Neural progenitor cell (in vitro differentiated cells): Measurements from ENCODE around the gene REXO1. TPM values are rescaled to one million over a fixed set of nuclear protein-coding genes. Genes with fewer than 3 reads are reported as not detected.
A peak's percentile ranks its signal among the peaks of the same experiment; 100 is the strongest.

Experiments used
- DNase-seq: peaks from one replicate; pipeline ENCODE4 v3.0.0-alpha.2; 2016; ENCODE audit warnings: low spot score
- H2AFZ ChIP-seq: fragments of 200-600 bp; sonication (generic); replicated peaks from 2 replicates; pipeline ENCODE4 v1.6.1; 2016; ENCODE audit warnings: antibody characterized with exemption
- H3F3A ChIP-seq: fragments of 200-600 bp; sonication (generic); 2 replicates; pipeline ENCODE4 v1.6.1; 2016; ENCODE audit warnings: antibody characterized with exemption, low read depth
- H3K27ac ChIP-seq: fragments of 200-600 bp; sonication (generic); 2 replicates; pipeline ENCODE4 v1.5.1; 2016; ENCODE audit warnings: mild to moderate bottlenecking
- H3K27me3 ChIP-seq: fragments of 200-600 bp; sonication (generic); 2 replicates; pipeline ENCODE4 v1.6.1; 2016; ENCODE audit warnings: mild to moderate bottlenecking, moderate library complexity
- H3K36me3 ChIP-seq: fragments of 200-600 bp; sonication (generic); 2 replicates; pipeline ENCODE4 v1.5.1; 2016
- H3K4me1 ChIP-seq: fragments of 200-600 bp; sonication (generic); 2 replicates; pipeline ENCODE4 v1.6.1; 2016; ENCODE audit warnings: mixed run types
- H3K4me2 ChIP-seq: fragments of 200-600 bp; sonication (generic); 2 replicates; pipeline ENCODE4 v1.6.1; 2016
- H3K4me3 ChIP-seq: fragments of 200-600 bp; sonication (generic); 2 replicates; pipeline ENCODE4 v1.5.1; 2016
- H3K79me2 ChIP-seq: fragments of 200-600 bp; sonication (generic); 2 replicates; pipeline ENCODE4 v1.6.1; 2016; ENCODE audit warnings: low read depth
- H3K9ac ChIP-seq: fragments of 200-600 bp; sonication (generic); 2 replicates; pipeline ENCODE4 v1.6.1; 2016
- H3K9me3 ChIP-seq: fragments of 200-600 bp; sonication (generic); 2 replicates; pipeline ENCODE4 v1.5.1; 2016; ENCODE audit warnings: low read depth
- H4K20me1 ChIP-seq: fragments of 200-600 bp; sonication (generic); 2 replicates; pipeline ENCODE4 v1.6.1; 2016; ENCODE audit warnings: low read depth
- H3K27ac Mint-ChIP-seq: 3 replicates; pipeline ENCODE4 v1.8.0; 2021; ENCODE audit warnings: mixed read lengths
- H3K27me3 Mint-ChIP-seq: 2 replicates; pipeline ENCODE4 v1.8.0; 2022; ENCODE audit warnings: low read depth, mild to moderate bottlenecking, inconsistent platforms, moderate library complexity, mixed read lengths; ENCODE audit not compliant: insufficient read depth
- H3K36me3 Mint-ChIP-seq: 3 replicates; pipeline ENCODE4 v1.8.0; 2021; ENCODE audit warnings: mixed read lengths
- H3K4me1 Mint-ChIP-seq: 3 replicates; pipeline ENCODE4 v1.8.0; 2021; ENCODE audit warnings: mixed read lengths
- H3K4me3 Mint-ChIP-seq: 3 replicates; pipeline ENCODE4 v1.8.0; 2021; ENCODE audit warnings: mild to moderate bottlenecking, moderate library complexity, mixed read lengths
- H3K9me3 Mint-ChIP-seq: 3 replicates; pipeline ENCODE4 v1.8.0; 2020; ENCODE audit warnings: mixed read lengths
- EZH2 ChIP-seq: fragments of 200-600 bp; sonication (generic); IDR thresholded peaks from 2 replicates; pipeline ENCODE4 v1.6.1; 2017; ENCODE audit warnings: antibody characterized with exemption, mild to moderate bottlenecking, moderate library complexity
- EZH2phosphoT487 ChIP-seq: fragments of 200-600 bp; sonication (generic); IDR thresholded peaks from 2 replicates; pipeline ENCODE4 v1.6.1; 2017; ENCODE audit warnings: antibody characterized with exemption
- total RNA-seq: library from RNA; depleted of rRNA; stranded (reverse); fragments of >200 nt; gene quantifications from 2 replicates; pipeline ENCODE4 v1.2.3, GENCODE V29; 2015; ENCODE audit warnings: low replicate concordance
- TF ChIP-seq, protein P1 (sequence below): fragments of 200-600 bp; sonication (generic); IDR thresholded peaks from 2 replicates; pipeline ENCODE4 v1.5.1; 2017; ENCODE audit warnings: antibody characterized with exemption, mild to moderate bottlenecking

REXO1 gene
- total RNA-seq, 1 donor from 2014 or later, result 38.7 TPM

DNA sequence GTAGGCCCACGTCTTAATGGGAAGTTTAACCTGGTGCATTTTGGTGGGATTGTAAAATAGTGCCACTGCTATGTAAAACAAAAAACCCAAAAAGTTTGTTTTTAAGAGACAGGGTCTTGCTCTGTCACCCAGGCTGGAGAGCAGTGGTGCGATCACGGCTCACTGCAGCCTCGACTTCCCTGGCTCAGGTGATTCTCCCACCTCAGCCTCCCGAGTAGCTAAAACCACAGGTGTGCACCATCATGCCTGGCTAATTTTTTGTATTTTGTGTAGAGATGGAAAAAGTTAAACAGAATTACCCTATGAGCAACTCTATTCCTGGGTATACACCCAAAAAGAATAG, 820 bp upstream of the REXO1 start:
- no peak overlapping the region for H3K4me2 ChIP-seq
- H3K27me3 ChIP-seq, result no peaks in the 10 kb centered on the region
- H4K20me1 ChIP-seq, result peaks cover 60% of the 10 kb centered on the region
- no peak overlapping the region for H3K9ac ChIP-seq
- Mint-ChIP-seq H3K9me3 (no peaks in the 10 kb centered on the region), H3K4me3 (peak overlapping the region; percentile 85), H3K27me3 (no peaks in the 10 kb centered on the region), H3K36me3 (no peaks in the 10 kb centered on the region), H3K4me1 (peaks cover 24% of the 10 kb centered on the region), H3K27ac (peak overlapping the region; percentile 32)
- H3K4me3 ChIP-seq, result peak overlapping the region; percentile 100
- no peak overlapping the region for H2AFZ ChIP-seq
- H3K27ac ChIP-seq, result no peak overlapping the region
- H3K36me3 ChIP-seq, result no peaks in the 10 kb centered on the region
- peaks cover 14% of the 10 kb centered on the region for H3K4me1 ChIP-seq
- H3K9me3 ChIP-seq, result no peaks in the 10 kb centered on the region
- no peak for DNase-seq
- TF ChIP-seq, protein P1, sequence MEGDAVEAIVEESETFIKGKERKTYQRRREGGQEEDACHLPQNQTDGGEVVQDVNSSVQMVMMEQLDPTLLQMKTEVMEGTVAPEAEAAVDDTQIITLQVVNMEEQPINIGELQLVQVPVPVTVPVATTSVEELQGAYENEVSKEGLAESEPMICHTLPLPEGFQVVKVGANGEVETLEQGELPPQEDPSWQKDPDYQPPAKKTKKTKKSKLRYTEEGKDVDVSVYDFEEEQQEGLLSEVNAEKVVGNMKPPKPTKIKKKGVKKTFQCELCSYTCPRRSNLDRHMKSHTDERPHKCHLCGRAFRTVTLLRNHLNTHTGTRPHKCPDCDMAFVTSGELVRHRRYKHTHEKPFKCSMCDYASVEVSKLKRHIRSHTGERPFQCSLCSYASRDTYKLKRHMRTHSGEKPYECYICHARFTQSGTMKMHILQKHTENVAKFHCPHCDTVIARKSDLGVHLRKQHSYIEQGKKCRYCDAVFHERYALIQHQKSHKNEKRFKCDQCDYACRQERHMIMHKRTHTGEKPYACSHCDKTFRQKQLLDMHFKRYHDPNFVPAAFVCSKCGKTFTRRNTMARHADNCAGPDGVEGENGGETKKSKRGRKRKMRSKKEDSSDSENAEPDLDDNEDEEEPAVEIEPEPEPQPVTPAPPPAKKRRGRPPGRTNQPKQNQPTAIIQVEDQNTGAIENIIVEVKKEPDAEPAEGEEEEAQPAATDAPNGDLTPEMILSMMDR, result no peak
- TF ChIP-seq EZH2phosphoT487, result no peak
- peaks cover 54% of the 10 kb centered on the region for H3K79me2 ChIP-seq
- peaks cover 17% of the 10 kb centered on the region for H3F3A ChIP-seq

GRCh38 chr19:1847684-1848398, 442 bp downstream of the REXO1 start:
- Mint-ChIP-seq H3K36me3 (no peaks in the 10 kb centered on the region), H3K27ac (peak overlapping the region; percentile 97), H3K9me3 (no peaks in the 10 kb centered on the region), H3K4me3 (peak overlapping the region; percentile 95), H3K27me3 (no peaks in the 10 kb centered on the region), H3K4me1 (peaks cover 21% of the 10 kb centered on the region)
- Histone ChIP-seq H3K27ac (peak overlapping the region; percentile 100), H3K4me2 (peak overlapping the region; percentile 99), H3K9ac (peak overlapping the region; percentile 99), H3K9me3 (no peaks in the 10 kb centered on the region), H3K4me1 (peaks cover 9% of the 10 kb centered on the region), H3K27me3 (no peaks in the 10 kb centered on the region), H3K79me2 (peaks cover 54% of the 10 kb centered on the region), H3K36me3 (no peaks in the 10 kb centered on the region), H3K4me3 (peak overlapping the region; percentile 100), H2AFZ (peak overlapping the region; percentile 94), H3F3A (peaks cover 15% of the 10 kb centered on the region), H4K20me1 (peaks cover 60% of the 10 kb centered on the region)
- DNase-seq, result peak; percentile 72
- TF ChIP-seq EZH2, result no peak
- no peak for TF ChIP-seq EZH2phosphoT487
- TF ChIP-seq, protein P1, result no peak

GRCh38 chr19:1847348-1847683, 967 bp downstream of the REXO1 start:
- Histone ChIP-seq H3K4me1 (peaks cover 9% of the 10 kb centered on the region), H3K36me3 (no peaks in the 10 kb centered on the region), H4K20me1 (peaks cover 60% of the 10 kb centered on the region), H3K27ac (no peak overlapping the region), H3K4me2 (peak overlapping the region; percentile 99), H3K79me2 (peaks cover 58% of the 10 kb centered on the region), H3F3A (peaks cover 15% of the 10 kb centered on the region), H3K27me3 (no peaks in the 10 kb centered on the region), H3K4me3 (peak overlapping the region; percentile 100), H2AFZ (no peak overlapping the region), H3K9me3 (no peaks in the 10 kb centered on the region), H3K9ac (peak overlapping the region; percentile 99)
- Mint-ChIP-seq H3K9me3 (no peaks in the 10 kb centered on the region), H3K4me1 (peaks cover 22% of the 10 kb centered on the region), H3K27ac (peak overlapping the region; percentile 97), H3K4me3 (peak overlapping the region; percentile 95), H3K36me3 (no peaks in the 10 kb centered on the region), H3K27me3 (no peaks in the 10 kb centered on the region)
- DNase-seq, result no peak
- no peak for TF ChIP-seq EZH2phosphoT487
- TF ChIP-seq, protein P1, result no peak
- TF ChIP-seq EZH2, result no peak
